Lower lobe of right lung (tissue), 2 donors: ENCODE results near the gene ANKHD1. TPM values are rescaled to one million over a fixed set of nuclear protein-coding genes. Genes with fewer than 3 reads are reported as not detected.

Experiments
- ATAC-seq, 2 donors: fragments of 200-7000 bp; cut with Tn5 transposase; one replicate each; pipeline ENCODE4 v1.9.1; 2020 to 2022; ENCODE audit warnings: mild to moderate bottlenecking in 2 of 2, moderate library complexity in 2 of 2
- DNase-seq: peaks from one replicate; pipeline ENCODE4 v3.0.0-alpha.2; 2020
- H3K27ac ChIP-seq: fragments of 200-600 bp; one replicate; pipeline ENCODE4 v1.8.0; 2022
- H3K27me3 ChIP-seq: fragments of 200-600 bp; one replicate; pipeline ENCODE4 v1.8.0; 2022; ENCODE audit warnings: low read depth
- H3K36me3 ChIP-seq: fragments of 200-600 bp; one replicate; pipeline ENCODE4 v1.8.0; 2022; ENCODE audit warnings: mild to moderate bottlenecking
- H3K4me1 ChIP-seq: fragments of 200-600 bp; one replicate; pipeline ENCODE4 v1.8.0; 2022
- H3K4me3 ChIP-seq: fragments of 200-600 bp; one replicate; pipeline ENCODE4 v1.8.0; 2022; ENCODE audit warnings: mild to moderate bottlenecking
- H3K9me3 ChIP-seq: fragments of 200-600 bp; one replicate; pipeline ENCODE4 v1.8.0; 2022
- intact Hi-C: fragments of 100-400 bp; cut with DNase I; formaldehyde crosslinking; loops from one replicate; pipeline ENCODE4 v1.11.0; 2022
- total RNA-seq: library from RNA; stranded (reverse); fragmentation: NEBNext Ultra II Directional; extraction: Animal tissue kit (Norgen Biotek cat#: 25700); gene quantifications from one replicate; pipeline ENCODE4 v1.2.1, GENCODE V29; 2021
- TF ChIP-seq, protein P1 (sequence below): fragments of 200-600 bp; IDR thresholded peaks from one replicate; pipeline ENCODE4 v1.8.0; 2022; ENCODE audit warnings: antibody characterized with exemption, mild to moderate bottlenecking
- donor health status: DM: no; HTN: yes; CAD: no; lungs with severe emphysema.

ANKHD1 gene
- total RNA-seq, 1 donor from 2014 or later, result 133 TPM

DNA sequence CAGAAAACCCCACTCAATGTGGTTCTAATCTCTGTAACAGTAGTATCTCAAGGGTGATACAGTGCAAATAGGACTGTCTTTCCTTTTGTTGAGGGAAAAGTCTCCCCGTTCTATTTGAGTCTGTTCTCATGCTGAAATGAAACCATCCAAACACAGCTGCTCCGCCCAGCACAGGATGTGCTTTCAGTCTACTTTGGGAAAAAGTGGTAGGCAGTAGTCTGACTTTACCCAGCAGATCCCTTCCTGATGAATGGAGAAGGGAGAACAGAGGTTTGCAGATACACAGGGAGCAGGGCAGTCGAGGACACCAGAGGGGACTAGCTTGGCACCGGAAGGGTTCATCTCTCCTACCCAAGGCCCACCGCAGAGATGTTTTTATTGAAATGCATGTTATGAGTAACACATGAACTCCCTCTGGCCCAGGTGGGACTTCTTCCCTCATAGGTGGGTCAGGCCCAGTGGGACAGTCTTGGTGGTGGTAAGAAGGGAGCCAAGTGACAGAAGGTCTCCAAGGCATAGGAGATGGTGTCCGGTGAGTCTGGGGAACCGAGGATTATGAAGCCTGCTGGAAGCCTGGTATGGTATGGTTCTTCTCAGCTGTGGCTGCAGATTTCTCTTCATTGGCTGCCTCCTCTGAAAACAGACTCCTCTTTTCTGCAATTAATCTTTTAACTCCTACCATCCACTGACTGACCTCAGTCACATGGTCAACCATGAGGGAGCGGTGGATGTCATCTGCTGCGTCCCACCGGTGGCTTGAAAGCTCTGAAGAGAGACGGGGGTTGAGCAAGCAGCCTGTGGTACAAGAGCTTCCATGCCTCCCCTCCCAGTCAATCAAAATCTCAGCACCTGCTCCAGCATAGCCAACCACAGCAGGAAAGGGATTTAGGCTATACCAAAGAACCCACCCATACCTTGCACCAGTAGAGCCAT, 148.8 kb downstream of the ANKHD1 start:
- H3K4me1 ChIP-seq, result peaks cover 55% of the 10 kb centered on the region
- intact Hi-C loops, result no loop called here
- TF ChIP-seq, protein P1, sequence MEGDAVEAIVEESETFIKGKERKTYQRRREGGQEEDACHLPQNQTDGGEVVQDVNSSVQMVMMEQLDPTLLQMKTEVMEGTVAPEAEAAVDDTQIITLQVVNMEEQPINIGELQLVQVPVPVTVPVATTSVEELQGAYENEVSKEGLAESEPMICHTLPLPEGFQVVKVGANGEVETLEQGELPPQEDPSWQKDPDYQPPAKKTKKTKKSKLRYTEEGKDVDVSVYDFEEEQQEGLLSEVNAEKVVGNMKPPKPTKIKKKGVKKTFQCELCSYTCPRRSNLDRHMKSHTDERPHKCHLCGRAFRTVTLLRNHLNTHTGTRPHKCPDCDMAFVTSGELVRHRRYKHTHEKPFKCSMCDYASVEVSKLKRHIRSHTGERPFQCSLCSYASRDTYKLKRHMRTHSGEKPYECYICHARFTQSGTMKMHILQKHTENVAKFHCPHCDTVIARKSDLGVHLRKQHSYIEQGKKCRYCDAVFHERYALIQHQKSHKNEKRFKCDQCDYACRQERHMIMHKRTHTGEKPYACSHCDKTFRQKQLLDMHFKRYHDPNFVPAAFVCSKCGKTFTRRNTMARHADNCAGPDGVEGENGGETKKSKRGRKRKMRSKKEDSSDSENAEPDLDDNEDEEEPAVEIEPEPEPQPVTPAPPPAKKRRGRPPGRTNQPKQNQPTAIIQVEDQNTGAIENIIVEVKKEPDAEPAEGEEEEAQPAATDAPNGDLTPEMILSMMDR, result no peak
- ATAC-seq, result no peak
- no peak for DNase-seq
- no peaks in the 10 kb centered on the region for H3K27me3 ChIP-seq
- no peak overlapping the region for H3K4me3 ChIP-seq
- peak overlapping the region; percentile 96 for H3K27ac ChIP-seq
- no peaks in the 10 kb centered on the region for H3K9me3 ChIP-seq
- peaks cover 37% of the 10 kb centered on the region for H3K36me3 ChIP-seq

DNA sequence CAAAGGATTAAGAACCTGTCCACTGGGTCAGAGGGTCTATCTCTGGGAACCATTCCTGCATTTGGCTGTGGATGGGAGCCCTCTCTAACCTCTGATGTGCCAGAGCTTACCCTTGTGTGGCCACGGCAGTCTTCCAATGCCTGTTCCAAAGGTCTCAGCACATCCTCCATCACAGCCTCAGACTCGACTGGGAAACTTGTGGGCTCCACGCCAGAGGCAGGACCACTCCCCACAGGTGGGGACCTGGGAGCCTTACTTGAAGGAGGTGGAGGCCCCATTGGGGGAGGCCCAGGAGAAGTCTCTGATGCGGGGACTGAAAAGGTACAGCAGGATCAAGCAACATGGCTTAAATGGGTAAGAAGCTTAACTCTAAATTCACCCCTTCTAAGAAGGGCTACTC, 150.2 kb downstream of the ANKHD1 start:
- TF ChIP-seq, protein P1, result no peak
- H3K27me3 ChIP-seq, result no peaks in the 10 kb centered on the region
- H3K36me3 ChIP-seq, result peaks cover 37% of the 10 kb centered on the region
- H3K4me1 ChIP-seq, result peaks cover 63% of the 10 kb centered on the region
- H3K4me3 ChIP-seq, result no peak overlapping the region
- no peak for DNase-seq
- no peak for ATAC-seq
- no peak overlapping the region for H3K27ac ChIP-seq
- intact Hi-C loops, result no loop called here
- no peaks in the 10 kb centered on the region for H3K9me3 ChIP-seq

DNA sequence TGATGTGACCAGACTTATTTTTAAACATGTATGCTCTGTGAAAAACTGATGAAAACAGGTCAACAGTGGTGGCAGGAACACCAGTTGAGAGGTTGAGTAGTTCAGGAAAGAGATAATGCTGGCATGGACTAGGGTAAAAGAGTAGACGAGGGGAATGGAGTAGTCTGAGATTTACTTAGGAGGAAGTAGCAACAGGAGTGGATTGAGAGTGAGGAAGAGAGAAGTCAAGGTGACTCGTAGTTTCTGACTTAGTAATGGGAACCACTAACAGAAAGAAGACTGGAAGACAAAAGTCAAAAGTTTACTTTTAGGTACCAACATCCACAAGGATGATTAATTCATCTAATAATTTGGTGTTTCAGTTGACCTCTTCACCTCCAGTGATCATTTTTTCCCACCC, 152.0 kb downstream of the ANKHD1 start:
- intact Hi-C loops, result no loop called here
- Histone ChIP-seq H3K4me3 (no peak overlapping the region), H3K27ac (no peak overlapping the region), H3K36me3 (peaks cover 35% of the 10 kb centered on the region), H3K4me1 (peaks cover 53% of the 10 kb centered on the region), H3K27me3 (no peaks in the 10 kb centered on the region), H3K9me3 (no peaks in the 10 kb centered on the region)
- TF ChIP-seq, protein P1, result no peak
- DNase-seq (no peak), ATAC-seq (no peak)

DNA sequence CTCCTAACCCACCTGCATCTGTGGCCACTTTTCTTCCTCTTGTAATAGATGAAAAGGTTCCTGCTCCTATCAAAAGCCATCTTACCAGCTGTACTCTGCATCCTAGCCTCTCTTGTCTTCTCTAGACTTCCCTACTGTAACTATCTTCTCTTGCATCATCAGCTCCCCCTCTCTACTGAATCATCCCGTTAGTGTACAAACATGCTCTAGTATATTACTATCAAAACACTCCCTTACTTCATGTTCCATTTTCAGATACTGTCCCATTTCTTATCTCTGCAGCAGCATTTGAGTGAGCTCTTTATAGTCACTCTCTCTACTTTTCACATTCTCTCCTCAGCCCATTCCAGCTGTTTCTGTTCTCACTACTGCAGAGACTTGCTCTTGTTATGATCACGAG, 152.8 kb downstream of the ANKHD1 start:
- peaks cover 45% of the 10 kb centered on the region for H3K4me1 ChIP-seq
- DNase-seq, result no peak
- H3K36me3 ChIP-seq, result peaks cover 33% of the 10 kb centered on the region
- intact Hi-C loops, result no loop called here
- TF ChIP-seq, protein P1, result no peak
- H3K27me3 ChIP-seq, result no peaks in the 10 kb centered on the region
- H3K4me3 ChIP-seq, result no peak overlapping the region
- ATAC-seq, result no peak
- no peaks in the 10 kb centered on the region for H3K9me3 ChIP-seq
- H3K27ac ChIP-seq, result no peak overlapping the region

DNA sequence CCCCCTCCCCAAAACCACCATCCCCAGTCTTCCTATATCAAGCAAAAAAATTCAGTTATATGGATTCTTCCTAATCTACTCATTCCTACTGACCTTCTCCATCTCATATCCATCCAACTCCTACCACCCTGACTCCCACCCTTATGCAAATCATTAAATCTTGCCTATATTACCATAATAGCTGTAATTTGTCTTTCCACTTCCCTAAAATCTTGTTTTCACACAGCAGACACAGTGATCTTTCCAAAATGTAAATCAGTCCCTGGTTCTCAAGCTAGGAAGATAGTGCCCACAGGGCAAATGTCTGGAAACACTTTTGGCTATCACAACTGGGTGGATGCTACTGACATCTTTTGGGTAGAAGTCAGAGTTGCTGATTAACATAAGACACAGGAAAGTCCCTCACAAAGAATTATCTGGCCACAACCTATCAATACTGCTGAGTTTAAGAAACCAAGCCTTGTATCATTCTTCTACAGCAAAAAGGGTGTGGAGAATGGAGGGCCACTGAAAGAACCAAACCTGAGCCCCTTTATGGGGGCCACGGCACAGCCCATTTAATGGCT, 154.2 kb downstream of the ANKHD1 start:
- no peak for ATAC-seq
- intact Hi-C loops, result no loop called here
- H3K4me1 ChIP-seq, result peaks cover 36% of the 10 kb centered on the region

More for the DNA sequence above, 154.2 kb downstream of the ANKHD1 start:
- H3K36me3 ChIP-seq, result peaks cover 31% of the 10 kb centered on the region
- no peak for DNase-seq
- H3K27me3 ChIP-seq, result no peaks in the 10 kb centered on the region
- no peaks in the 10 kb centered on the region for H3K9me3 ChIP-seq
- TF ChIP-seq, protein P1, result no peak
- peak overlapping the region; percentile 66 for H3K4me3 ChIP-seq
- H3K27ac ChIP-seq, result peak overlapping the region; percentile 86
